ENCODE measurements around the gene STARD5. TPM values are rescaled to one million over a fixed set of nuclear protein-coding genes. Genes with fewer than 3 reads are reported as not detected.

STARD5 gene
- polyA plus RNA-seq, 4 donors, result 7.8 to 56.0 (median 16.8) TPM

DNA sequence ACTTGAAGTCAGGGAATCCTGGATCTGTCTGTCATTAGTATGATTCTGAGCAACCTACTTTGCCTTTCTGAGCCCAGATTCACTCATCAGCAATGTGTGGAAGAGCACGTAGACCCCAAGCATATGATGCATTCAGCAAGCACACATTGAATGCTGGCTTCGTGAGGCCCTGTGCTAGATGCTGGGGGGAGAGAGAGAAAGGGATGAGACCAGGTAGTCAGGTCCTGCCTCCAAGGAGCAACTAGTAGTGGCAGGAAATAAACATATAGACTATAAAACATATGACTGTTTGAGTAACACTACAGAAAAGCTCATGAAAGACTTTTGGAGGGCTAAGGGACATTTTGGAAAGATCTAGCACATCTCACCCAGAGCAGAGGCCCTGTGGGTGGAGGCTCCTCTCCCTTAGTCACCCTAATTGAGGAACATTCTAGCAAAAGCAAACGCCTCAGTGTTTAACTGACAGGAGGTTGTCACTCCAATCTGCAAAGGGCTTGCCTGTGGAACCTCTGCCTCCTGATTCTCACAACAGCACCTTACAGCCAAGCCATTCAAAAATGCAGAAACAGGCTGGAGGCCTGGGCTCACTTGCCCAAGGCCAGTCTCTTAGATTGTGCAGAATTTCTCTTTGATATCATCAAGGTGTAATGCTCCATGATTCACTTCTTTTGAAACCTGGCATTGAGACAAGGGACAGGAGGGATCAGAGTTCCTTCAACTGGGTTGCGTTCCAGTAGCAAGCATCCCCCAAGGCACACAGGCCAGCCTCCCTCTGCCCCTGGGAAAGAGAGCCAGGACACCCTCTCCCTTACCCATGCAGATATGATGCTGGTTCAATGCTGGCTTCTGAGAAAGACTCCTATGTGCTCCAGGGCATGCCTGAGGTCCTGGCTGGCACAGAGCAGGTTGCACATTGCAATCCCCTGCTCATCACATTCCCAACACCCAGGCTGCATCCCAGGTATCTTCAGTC lies 26.1 kb downstream of the STARD5 start:
- Histone ChIP-seq H3K9me3 (ENCODE audit: control insufficient read depth in 2 of 2, insufficient read depth in 1 of 2, low read depth in 1 of 2, low read length in 1 of 2) (no peaks in the 10 kb centered on the region), H3K27ac (ENCODE audit: low read depth in 1 of 3, low read length in 2 of 3) (peak overlapping the region in 2 of 3 donors; percentile 41 to 85), H3K4me1 (ENCODE audit: control insufficient read depth in 3 of 3, insufficient read depth in 2 of 3, low read depth in 1 of 3, low read length in 2 of 3) (peaks cover 0 to 3% (median 0%) of the 10 kb centered on the region in 3 donors), H3K4me3 (ENCODE audit: low read depth in 1 of 3, low read length in 3 of 3) (peak overlapping the region; percentile 17 to 51 (median 43)), H3K27me3 (ENCODE audit: control insufficient read depth in 3 of 3, insufficient read depth in 3 of 3, low read length in 3 of 3) (no peaks in the 10 kb centered on the region), H3K36me3 (ENCODE audit: control insufficient read depth in 3 of 3, insufficient read depth in 2 of 3, low read depth in 1 of 3, low read length in 3 of 3) (no peaks in the 10 kb centered on the region)
- DNase-seq, result no peak
- FAIRE-seq, result no peak
- 49 to 69% (median 67%) methylated on average over 4 of the region's 4 CpGs for WGBS, 3 donors

DNA sequence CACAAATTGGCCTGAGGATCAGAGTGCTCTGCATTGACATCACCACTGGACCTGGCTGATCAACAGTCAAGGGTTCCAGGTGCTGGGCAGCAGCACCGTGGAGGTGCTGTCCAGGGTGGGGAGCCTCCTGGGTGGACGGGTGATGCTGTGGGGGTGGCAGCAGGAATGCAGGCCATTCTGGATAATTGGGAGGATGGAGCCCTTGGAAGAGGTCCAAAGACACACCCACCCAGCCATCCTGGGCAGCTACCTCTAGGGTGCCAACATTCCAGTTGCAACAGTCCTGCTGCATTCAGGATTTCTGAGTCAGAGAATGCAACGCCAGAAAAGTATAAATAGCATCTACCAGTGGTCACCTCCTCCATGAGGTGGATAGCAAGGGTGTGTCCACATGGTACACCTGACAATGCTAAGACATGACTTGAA lies 26.8 kb downstream of the STARD5 start:
- Histone ChIP-seq H3K4me1 (ENCODE audit: control insufficient read depth in 3 of 3, insufficient read depth in 2 of 3, low read depth in 1 of 3, low read length in 2 of 3) (peaks cover 0 to 3% (median 0%) of the 10 kb centered on the region in 3 donors), H3K4me3 (ENCODE audit: low read depth in 1 of 3, low read length in 3 of 3) (peak overlapping the region; percentile 17 to 51 (median 43)), H3K27me3 (ENCODE audit: control insufficient read depth in 3 of 3, insufficient read depth in 3 of 3, low read length in 3 of 3) (no peaks in the 10 kb centered on the region), H3K36me3 (ENCODE audit: control insufficient read depth in 3 of 3, insufficient read depth in 2 of 3, low read depth in 1 of 3, low read length in 3 of 3) (no peaks in the 10 kb centered on the region), H3K27ac (ENCODE audit: low read depth in 1 of 3, low read length in 2 of 3) (peak overlapping the region; percentile 18 to 85 (median 57)), H3K9me3 (ENCODE audit: control insufficient read depth in 2 of 2, insufficient read depth in 1 of 2, low read depth in 1 of 2, low read length in 1 of 2) (no peaks in the 10 kb centered on the region)
- FAIRE-seq (no peak), DNase-seq (no peak)
- WGBS, 3 donors, result 53 to 68% (median 65%) methylated on average over 3 of the region's 3 CpGs

DNA sequence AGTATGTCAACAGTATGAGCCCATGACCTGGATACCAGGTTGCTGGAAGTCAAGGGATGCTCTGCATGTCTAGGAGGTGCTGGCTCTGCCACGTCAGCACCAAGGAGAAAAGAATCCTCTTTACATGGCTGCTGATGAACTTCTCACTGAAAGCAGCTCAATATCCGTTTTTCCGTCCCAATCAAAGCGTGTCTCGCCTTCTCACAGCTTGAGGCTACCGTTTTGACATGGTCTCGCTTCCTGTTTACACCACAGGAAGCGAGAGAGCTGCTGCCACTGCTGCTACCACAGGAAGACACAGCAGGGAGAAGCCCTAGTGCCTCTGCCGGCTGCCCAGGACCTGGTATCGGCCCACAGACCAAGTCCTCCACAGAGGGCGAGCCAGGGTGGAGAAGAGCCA lies 27.3 kb downstream of the STARD5 start:
- peak overlapping the region; percentile 17 to 51 (median 43) for H3K4me3 ChIP-seq (ENCODE audit: low read depth in 1 of 3, low read length in 3 of 3)
- no peak for FAIRE-seq

DNA sequence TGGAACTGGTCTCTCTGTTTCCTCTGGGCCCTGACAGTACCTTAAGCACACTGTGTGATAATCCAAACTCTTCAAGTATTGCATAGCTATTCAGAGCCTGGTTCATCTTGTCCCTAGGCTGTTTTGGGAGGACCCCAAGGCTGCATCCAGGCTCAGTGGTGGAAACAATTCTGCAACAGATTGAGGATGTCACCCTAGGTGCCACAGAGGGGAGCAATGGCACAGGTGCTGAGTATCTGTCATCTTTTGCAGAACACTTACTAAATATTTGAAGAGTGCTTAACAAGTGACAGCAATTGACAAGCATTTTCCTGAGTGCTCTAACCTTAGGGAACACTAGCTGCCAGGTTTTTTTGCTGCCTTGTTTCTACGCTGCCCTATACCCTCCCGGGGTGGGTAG lies 27.8 kb downstream of the STARD5 start:
- DNase-seq, result no peak
- H3K27me3 ChIP-seq (ENCODE audit: control insufficient read depth in 3 of 3, insufficient read depth in 3 of 3, low read length in 3 of 3), result no peaks in the 10 kb centered on the region
- no peak for FAIRE-seq
- 61 to 80% (median 73%) methylated on average over 2 of the region's 2 CpGs for WGBS, 3 donors
- no peak overlapping the region for H3K4me3 ChIP-seq (ENCODE audit: low read depth in 1 of 3, low read length in 3 of 3)
- H3K9me3 ChIP-seq (ENCODE audit: control insufficient read depth in 2 of 2, insufficient read depth in 1 of 2, low read depth in 1 of 2, low read length in 1 of 2), result no peaks in the 10 kb centered on the region
- peak overlapping the region; percentile 28 to 85 (median 64) for H3K27ac ChIP-seq (ENCODE audit: low read depth in 1 of 3, low read length in 2 of 3)
- no peaks in the 10 kb centered on the region for H3K36me3 ChIP-seq (ENCODE audit: control insufficient read depth in 3 of 3, insufficient read depth in 2 of 3, low read depth in 1 of 3, low read length in 3 of 3)
- peaks cover 0 to 3% (median 0%) of the 10 kb centered on the region in 3 donors for H3K4me1 ChIP-seq (ENCODE audit: control insufficient read depth in 3 of 3, insufficient read depth in 2 of 3, low read depth in 1 of 3, low read length in 2 of 3)

More for the DNA sequence above, 27.3 kb downstream of the STARD5 start:
- Histone ChIP-seq H3K4me1 (ENCODE audit: control insufficient read depth in 3 of 3, insufficient read depth in 2 of 3, low read depth in 1 of 3, low read length in 2 of 3) (peaks cover 0 to 3% (median 0%) of the 10 kb centered on the region in 3 donors), H3K36me3 (ENCODE audit: control insufficient read depth in 3 of 3, insufficient read depth in 2 of 3, low read depth in 1 of 3, low read length in 3 of 3) (no peaks in the 10 kb centered on the region), H3K9me3 (ENCODE audit: control insufficient read depth in 2 of 2, insufficient read depth in 1 of 2, low read depth in 1 of 2, low read length in 1 of 2) (no peaks in the 10 kb centered on the region), H3K27ac (ENCODE audit: low read depth in 1 of 3, low read length in 2 of 3) (peak overlapping the region; percentile 28 to 85 (median 64)), H3K27me3 (ENCODE audit: control insufficient read depth in 3 of 3, insufficient read depth in 3 of 3, low read length in 3 of 3) (no peaks in the 10 kb centered on the region)
- DNase-seq, result peak; percentile 20 to 67
- WGBS, 3 donors, result 48 to 83% (median 55%) methylated on average over 11 of the region's 11 CpGs

DNA sequence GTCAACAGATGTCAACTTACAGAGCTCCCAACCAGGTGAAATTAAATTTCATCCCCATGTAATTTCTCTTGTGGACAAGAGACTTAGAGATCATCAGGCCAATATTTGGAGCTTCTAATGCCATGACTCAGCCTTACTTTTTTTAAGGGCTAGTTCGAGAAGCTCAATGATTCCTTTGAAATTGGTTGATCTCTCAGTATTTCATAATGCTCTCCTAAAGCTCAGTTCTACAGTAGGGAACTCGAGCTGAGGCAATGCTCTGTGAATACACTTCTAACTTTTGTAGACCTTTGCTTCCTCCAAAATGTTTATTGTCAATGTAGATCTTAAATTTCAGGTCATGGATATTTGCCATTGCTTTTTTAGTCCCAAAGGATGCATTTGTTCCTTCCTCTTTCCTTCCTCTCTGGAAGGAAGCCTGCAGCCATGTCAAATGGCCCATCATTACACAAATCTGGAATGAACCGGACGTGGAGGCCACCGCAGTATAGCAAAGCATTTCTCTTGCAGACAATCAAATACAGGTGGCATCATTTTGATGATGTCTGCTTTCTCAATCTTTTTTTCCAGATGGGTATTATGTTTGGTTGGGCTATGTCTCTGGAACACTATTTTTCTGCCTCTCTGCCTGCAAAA lies 28.3 kb downstream of the STARD5 start:
- no peaks in the 10 kb centered on the region for H3K36me3 ChIP-seq (ENCODE audit: control insufficient read depth in 3 of 3, insufficient read depth in 2 of 3, low read depth in 1 of 3, low read length in 3 of 3)
- no peak for FAIRE-seq

DNA sequence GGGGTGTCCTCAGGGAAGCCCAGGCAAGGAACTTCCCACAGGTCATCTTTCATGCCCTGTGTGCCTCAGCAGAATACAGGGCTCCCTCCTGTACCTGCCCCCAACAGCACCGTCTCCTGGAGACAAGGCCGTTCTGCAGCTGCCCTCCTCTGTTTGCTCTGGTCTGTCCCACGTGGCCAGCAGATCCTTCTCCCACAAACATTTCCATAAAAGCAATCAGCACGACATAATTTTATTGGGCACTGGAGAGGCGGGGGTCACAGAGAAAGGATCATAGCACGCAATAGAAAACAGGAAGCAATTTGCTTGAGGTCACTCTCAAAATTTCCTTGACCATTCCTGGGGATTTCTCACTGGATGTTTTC lies 29.4 kb downstream of the STARD5 start:
- DNase-seq (peak in 1 of 2 donors; percentile 16), FAIRE-seq (no peak)
- H3K36me3 ChIP-seq (ENCODE audit: control insufficient read depth in 3 of 3, insufficient read depth in 2 of 3, low read depth in 1 of 3, low read length in 3 of 3), result no peaks in the 10 kb centered on the region
- H3K9me3 ChIP-seq (ENCODE audit: control insufficient read depth in 2 of 2, insufficient read depth in 1 of 2, low read depth in 1 of 2, low read length in 1 of 2), result no peaks in the 10 kb centered on the region
- H3K4me1 ChIP-seq (ENCODE audit: control insufficient read depth in 3 of 3, insufficient read depth in 2 of 3, low read depth in 1 of 3, low read length in 2 of 3), result peaks cover 0 to 3% (median 0%) of the 10 kb centered on the region in 3 donors
- 47 to 52% (median 51%) methylated on average over 6 of the region's 6 CpGs for WGBS, 3 donors
- peak overlapping the region in 1 of 3 donors; percentile 5 for H3K4me3 ChIP-seq (ENCODE audit: low read depth in 1 of 3, low read length in 3 of 3)
- no peaks in the 10 kb centered on the region for H3K27me3 ChIP-seq (ENCODE audit: control insufficient read depth in 3 of 3, insufficient read depth in 3 of 3, low read length in 3 of 3)
- H3K27ac ChIP-seq (ENCODE audit: low read depth in 1 of 3, low read length in 2 of 3), result peak overlapping the region; percentile 24 to 76 (median 42)

More for the DNA sequence above, 28.3 kb downstream of the STARD5 start:
- H3K27ac ChIP-seq (ENCODE audit: low read depth in 1 of 3, low read length in 2 of 3), result peak overlapping the region in 2 of 3 donors; percentile 64 to 85
- H3K4me1 ChIP-seq (ENCODE audit: control insufficient read depth in 3 of 3, insufficient read depth in 2 of 3, low read depth in 1 of 3, low read length in 2 of 3), result peaks cover 0 to 3% (median 0%) of the 10 kb centered on the region in 3 donors
- no peaks in the 10 kb centered on the region for H3K9me3 ChIP-seq (ENCODE audit: control insufficient read depth in 2 of 2, insufficient read depth in 1 of 2, low read depth in 1 of 2, low read length in 1 of 2)
- no peaks in the 10 kb centered on the region for H3K27me3 ChIP-seq (ENCODE audit: control insufficient read depth in 3 of 3, insufficient read depth in 3 of 3, low read length in 3 of 3)
- no peak for DNase-seq
- 71 to 90% (median 76%) methylated on average over 5 of the region's 5 CpGs for WGBS, 3 donors
- no peak overlapping the region for H3K4me3 ChIP-seq (ENCODE audit: low read depth in 1 of 3, low read length in 3 of 3)

DNA sequence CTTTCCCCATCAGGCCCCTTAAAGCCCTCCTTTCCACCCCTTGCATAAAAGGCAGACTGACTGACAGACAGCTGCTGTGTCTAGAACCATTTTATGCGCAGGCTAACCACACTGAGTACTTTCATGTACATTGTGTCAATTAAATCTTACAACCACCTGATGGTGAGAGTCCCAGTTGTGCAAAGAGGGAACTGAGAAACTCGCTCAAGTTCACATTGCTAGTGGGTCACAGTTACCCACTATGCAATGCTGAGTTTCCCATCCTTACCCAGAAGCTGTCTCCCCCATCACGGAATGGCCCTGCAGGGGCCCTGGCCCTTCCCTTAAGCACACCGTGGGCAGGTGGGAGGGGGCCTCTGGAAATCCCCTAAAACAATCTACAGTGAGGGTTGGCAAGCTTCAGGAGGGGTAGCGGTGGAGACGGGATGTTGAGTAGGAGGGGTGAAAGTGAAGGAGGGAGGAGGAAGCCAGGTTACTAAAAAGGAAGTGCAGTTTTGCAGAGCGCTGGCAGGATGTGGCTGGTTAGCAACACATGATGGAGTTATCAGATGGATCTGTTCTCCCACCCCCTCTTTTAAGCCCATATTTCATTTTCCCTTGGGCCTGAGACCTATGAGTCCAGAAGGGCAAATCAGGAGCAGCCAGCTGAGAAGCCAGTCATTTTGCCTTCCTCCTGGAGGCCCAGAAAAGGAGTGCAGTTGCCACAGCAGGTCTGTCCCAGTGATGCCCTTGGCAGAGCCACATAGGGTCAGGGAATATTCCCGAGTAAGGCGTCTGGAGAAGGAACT lies 30.0 kb downstream of the STARD5 start:
- Histone ChIP-seq H3K9me3 (ENCODE audit: control insufficient read depth in 2 of 2, insufficient read depth in 1 of 2, low read depth in 1 of 2, low read length in 1 of 2) (no peaks in the 10 kb centered on the region), H3K27me3 (ENCODE audit: control insufficient read depth in 3 of 3, insufficient read depth in 3 of 3, low read length in 3 of 3) (no peaks in the 10 kb centered on the region), H3K27ac (ENCODE audit: low read depth in 1 of 3, low read length in 2 of 3) (peak overlapping the region; percentile 42 to 76 (median 63)), H3K36me3 (ENCODE audit: control insufficient read depth in 3 of 3, insufficient read depth in 2 of 3, low read depth in 1 of 3, low read length in 3 of 3) (no peaks in the 10 kb centered on the region), H3K4me3 (ENCODE audit: low read depth in 1 of 3, low read length in 3 of 3) (peak overlapping the region in 1 of 3 donors; percentile 5), H3K4me1 (ENCODE audit: control insufficient read depth in 3 of 3, insufficient read depth in 2 of 3, low read depth in 1 of 3, low read length in 2 of 3) (peaks cover 0 to 3% (median 0%) of the 10 kb centered on the region in 3 donors)
- DNase-seq (peak; percentile 17 to 47), FAIRE-seq (no peak)
- WGBS, 3 donors, result 55 to 70% (median 57%) methylated on average over 9 of the region's 9 CpGs
